MCF 10A (cell line): ENCODE data around the gene PROCR. TPM values are rescaled to one million over a fixed set of nuclear protein-coding genes. Genes with fewer than 3 reads are reported as not detected.

Source experiments
- Bru-seq: library from RNA; stranded (reverse); fragments of 400-500 nt; gene quantifications from one replicate; lab custom pipeline; 2021; lab: Mats Ljungman, UMichigan
- BruChase-seq, 2 experiments: library from RNA; stranded (reverse); fragments of 400-500 nt; gene quantifications; one replicate each; lab custom pipeline; 2021; lab: Mats Ljungman, UMichigan
- BruUV-seq: library from RNA; stranded (reverse); fragments of 400-500 nt; replicated peaks from 2 replicates; lab custom pipeline; 2021; lab: Mats Ljungman, UMichigan
- CTCF ChIA-PET: fragments of 300-600 bp; sonication (Branson Sonifier 250); formaldehyde crosslinking; extraction: SDS; loops from one replicate; lab custom pipeline; 2021; ENCODE audit warnings: antibody characterized with exemption, inconsistent platforms; lab: Yijun Ruan, JAX
- POLR2A ChIA-PET: fragments of 300-600, 350-650 bp; sonication (Branson Sonifier 250); formaldehyde crosslinking; extraction: SDS; loops from one replicate; lab custom pipeline; 2020; ENCODE audit warnings: antibody characterized with exemption, inconsistent platforms; lab: Yijun Ruan, JAX
- DNase-seq: peaks from one replicate; pipeline ENCODE4 v3.0.0-alpha.2; 2018; ENCODE audit not compliant: unreplicated experiment
- H3K27ac Mint-ChIP-seq: one replicate; pipeline ENCODE4 v1.8.0; 2022; ENCODE audit warnings: mild to moderate bottlenecking, low read depth, mixed read lengths; ENCODE audit not compliant: unreplicated experiment
- H3K27me3 Mint-ChIP-seq: one replicate; pipeline ENCODE4 v1.8.0; 2022; ENCODE audit warnings: mixed read lengths; ENCODE audit not compliant: insufficient read depth, unreplicated experiment
- H3K36me3 Mint-ChIP-seq: one replicate; pipeline ENCODE4 v1.8.0; 2022; ENCODE audit warnings: mild to moderate bottlenecking, moderate library complexity, mixed read lengths; ENCODE audit not compliant: insufficient read depth, unreplicated experiment
- H3K4me1 Mint-ChIP-seq: one replicate; pipeline ENCODE4 v1.8.0; 2022; ENCODE audit warnings: mixed read lengths; ENCODE audit not compliant: insufficient read depth, unreplicated experiment
- H3K4me3 Mint-ChIP-seq: one replicate; pipeline ENCODE4 v1.8.0; 2022; ENCODE audit warnings: mild to moderate bottlenecking, moderate library complexity, mixed read lengths; ENCODE audit not compliant: unreplicated experiment
- H3K9me3 Mint-ChIP-seq: one replicate; pipeline ENCODE4 v1.8.0; 2022; ENCODE audit warnings: mixed read lengths; ENCODE audit not compliant: unreplicated experiment
- intact Hi-C: fragments of 100-400 bp; cut with micrococcal nuclease; formaldehyde crosslinking; loops from 2 replicates; pipeline ENCODE4 v1.14.1; 2022
- long read RNA-seq: library from polyadenylated mRNA; stranded (forward); transcript quantifications from one replicate; pipeline ENCODE4 v2.0.0, GENCODE V29; 2022
- total RNA-seq: library from RNA; stranded (reverse); gene quantifications from 2 replicates; pipeline ENCODE4 v1.2.3, GENCODE V29; 2022
- TF ChIP-seq, protein P1 (sequence below): fragments of 200-600 bp; IDR thresholded peaks from one replicate; pipeline ENCODE4 v1.8.0; 2022; ENCODE audit warnings: antibody characterized with exemption, mild to moderate bottlenecking; ENCODE audit not compliant: unreplicated experiment

Gene PROCR
- 27.4 and 34.6 TPM in 2 replicates for total RNA-seq
- percentile 48 among the genes with signal in this experiment for Bru-seq, nascent RNA
- percentile 61 among the genes with signal in this experiment for BruChase-seq, experiment 1, labeled RNA remaining after a 6-hour chase
- percentile 42 among the genes with signal in this experiment for BruChase-seq, experiment 2, labeled RNA remaining after a 2-hour chase
- long read RNA-seq, transcript PROCR-201 (4 exons, 1,348 nt), result major isoform, 44 of 48 reads
- long read RNA-seq, partial matches to known transcripts, result 2 of 48 reads
- long read RNA-seq, other reads (novel, unspliced or antisense), result 2 of 48 reads

DNA sequence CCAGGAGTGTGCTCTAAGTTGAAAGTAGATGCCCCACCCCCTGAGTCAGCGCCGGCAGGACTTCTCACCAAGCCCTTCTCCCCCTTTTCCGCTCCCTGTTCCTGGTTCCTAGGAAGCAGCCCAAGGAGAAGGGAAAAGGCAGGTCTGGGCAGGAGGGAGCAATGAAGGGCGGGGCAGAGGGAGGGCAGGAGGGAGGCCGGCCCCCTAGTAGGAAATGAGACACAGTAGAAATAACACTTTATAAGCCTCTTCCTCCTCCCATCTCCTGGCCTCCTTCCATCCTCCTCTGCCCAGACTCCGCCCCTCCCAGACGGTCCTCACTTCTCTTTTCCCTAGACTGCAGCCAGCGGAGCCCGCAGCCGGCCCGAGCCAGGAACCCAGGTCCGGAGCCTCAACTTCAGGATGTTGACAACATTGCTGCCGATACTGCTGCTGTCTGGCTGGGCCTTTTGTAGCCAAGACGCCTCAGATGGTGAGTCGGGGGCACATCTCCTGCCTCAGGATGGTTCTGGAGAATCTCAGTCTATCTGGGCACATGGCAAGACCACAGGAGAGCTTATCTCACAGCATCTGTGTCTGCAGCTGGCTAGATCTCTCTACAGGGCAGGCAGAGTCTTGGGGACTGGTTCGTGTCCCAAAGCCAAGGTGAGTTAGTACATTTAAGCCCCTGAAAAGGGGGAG, at the start of gene PROCR:
Gene PROCR (plus strand): TSS at position 320 of the 681 bp plus-strand sequence. CDS start 83 bp downstream, at position 403.
- CTCF ChIA-PET, result interaction anchor here (0.6 to 0.7 kb wide), 2 partner anchors 227 to 355 kb away, joined by 3 read pairs; no protein-coding TSS in a partner anchor
- no TSS peak for BruUV-seq
- peak within 1 kb of the TSS; percentile 82 for H3K4me3 Mint-ChIP-seq

DNA sequence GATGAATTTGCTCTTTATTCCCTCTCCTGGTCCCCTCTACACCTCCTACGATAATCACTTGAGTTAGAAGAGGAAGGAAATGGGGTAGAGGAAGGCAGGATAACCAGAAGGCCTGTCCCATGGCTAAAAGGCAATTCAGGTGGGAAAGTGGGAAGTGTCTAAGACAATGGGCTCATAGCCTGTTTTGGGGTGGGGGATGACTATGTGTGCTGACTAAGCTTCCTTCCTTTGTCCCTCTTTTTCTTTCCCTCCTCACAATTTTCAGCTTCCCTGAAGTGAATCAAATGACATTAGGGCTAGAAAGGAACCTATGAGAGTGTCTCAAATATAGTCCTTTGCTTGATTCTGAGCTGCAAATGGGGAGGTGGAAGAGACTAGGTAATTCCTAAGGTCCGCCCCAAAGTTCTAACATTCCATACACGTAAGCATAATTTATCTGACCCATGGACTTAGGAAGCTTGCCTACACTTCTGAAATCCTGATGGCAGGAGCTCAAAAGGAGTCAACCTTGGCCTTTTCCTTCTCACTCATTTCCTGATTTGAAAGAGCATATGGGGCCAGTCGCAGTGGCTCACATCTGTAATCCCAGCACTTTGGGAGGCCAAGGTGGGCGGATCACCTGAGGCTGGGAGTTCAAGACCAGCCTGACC, 49.0 kb upstream of the PROCR start:
- TF ChIP-seq, protein P1, sequence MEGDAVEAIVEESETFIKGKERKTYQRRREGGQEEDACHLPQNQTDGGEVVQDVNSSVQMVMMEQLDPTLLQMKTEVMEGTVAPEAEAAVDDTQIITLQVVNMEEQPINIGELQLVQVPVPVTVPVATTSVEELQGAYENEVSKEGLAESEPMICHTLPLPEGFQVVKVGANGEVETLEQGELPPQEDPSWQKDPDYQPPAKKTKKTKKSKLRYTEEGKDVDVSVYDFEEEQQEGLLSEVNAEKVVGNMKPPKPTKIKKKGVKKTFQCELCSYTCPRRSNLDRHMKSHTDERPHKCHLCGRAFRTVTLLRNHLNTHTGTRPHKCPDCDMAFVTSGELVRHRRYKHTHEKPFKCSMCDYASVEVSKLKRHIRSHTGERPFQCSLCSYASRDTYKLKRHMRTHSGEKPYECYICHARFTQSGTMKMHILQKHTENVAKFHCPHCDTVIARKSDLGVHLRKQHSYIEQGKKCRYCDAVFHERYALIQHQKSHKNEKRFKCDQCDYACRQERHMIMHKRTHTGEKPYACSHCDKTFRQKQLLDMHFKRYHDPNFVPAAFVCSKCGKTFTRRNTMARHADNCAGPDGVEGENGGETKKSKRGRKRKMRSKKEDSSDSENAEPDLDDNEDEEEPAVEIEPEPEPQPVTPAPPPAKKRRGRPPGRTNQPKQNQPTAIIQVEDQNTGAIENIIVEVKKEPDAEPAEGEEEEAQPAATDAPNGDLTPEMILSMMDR, result no peak
- H3K4me1 Mint-ChIP-seq, result no peaks in the 10 kb centered on the region
- ChIA-PET POLR2A (interaction anchor here (0.9 kb wide), 1 partner anchor 25 kb away, joined by 5 read pairs; no protein-coding TSS in a partner anchor), CTCF (interaction anchor here (0.6 to 1.2 kb wide), 4 partner anchors 13 to 247 kb away, joined by 3 to 11 read pairs (median 3); no protein-coding TSS in a partner anchor)
- H3K27ac Mint-ChIP-seq, result no peak overlapping the region
- intact Hi-C loops, result no loop called here
- peaks cover 81% of the 10 kb centered on the region for H3K36me3 Mint-ChIP-seq
- no TSS peak for BruUV-seq
- H3K27me3 Mint-ChIP-seq, result no peaks in the 10 kb centered on the region
- DNase-seq, result no peak
- no peak overlapping the region for H3K4me3 Mint-ChIP-seq
- no peaks in the 10 kb centered on the region for H3K9me3 Mint-ChIP-seq

More for the DNA sequence above, at the start of gene PROCR:
- Mint-ChIP-seq H3K27me3 (no peaks in the 10 kb centered on the region), H3K27ac (peak within 1 kb of the TSS; percentile 77), H3K9me3 (no peaks in the 10 kb centered on the region), H3K36me3 (no peaks in the 10 kb centered on the region), H3K4me1 (peaks cover 26% of the 10 kb centered on the region)
- intact Hi-C loops, result loop anchor here (1.0 kb wide), 1 partner anchor 25 kb away; the partner anchor contains the start of gene EDEM2
- DNase-seq, result peak; percentile 99
- TF ChIP-seq, protein P1, result no peak
- POLR2A ChIA-PET, result interaction anchor here (0.6 to 5.1 kb wide), 5 partner anchors 11 to 274 kb away, joined by 3 to 41 read pairs (median 4); partner anchors contain the start of gene EDEM2

DNA sequence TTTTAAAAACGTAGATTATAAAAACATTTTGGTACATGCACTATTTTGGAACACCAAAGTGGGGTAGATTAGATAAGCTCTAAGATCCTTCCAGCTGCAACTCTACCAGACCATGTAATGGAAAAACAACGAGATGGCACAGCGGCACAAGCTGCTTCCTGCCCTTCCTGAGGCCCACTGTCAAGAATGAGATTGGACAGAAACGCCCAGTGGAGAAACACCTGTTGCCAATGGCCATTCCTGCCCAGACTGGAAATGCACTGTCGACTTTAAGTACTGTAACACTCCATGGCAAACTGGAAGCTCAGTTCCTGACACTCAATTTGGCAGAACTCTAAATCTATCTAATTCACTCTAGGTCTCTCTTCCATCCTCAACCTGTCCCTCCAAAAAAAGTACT, 46.1 kb upstream of the PROCR start:
- ChIA-PET POLR2A (interaction anchor here (1.0 kb wide), 1 partner anchor 21 kb away, joined by 3 read pairs; the partner anchor contains the start of gene EDEM2), CTCF (interaction anchor here (0.6 to 1.8 kb wide), 5 partner anchors 29 to 445 kb away, joined by 3 to 5 read pairs (median 3); no protein-coding TSS in a partner anchor)
- no TSS peak for BruUV-seq
- TF ChIP-seq, protein P1, result no peak
- intact Hi-C loops, result no loop called here
- Mint-ChIP-seq H3K4me3 (no peak overlapping the region), H3K27ac (no peak overlapping the region), H3K9me3 (no peaks in the 10 kb centered on the region), H3K36me3 (peaks cover 64% of the 10 kb centered on the region), H3K27me3 (no peaks in the 10 kb centered on the region), H3K4me1 (no peaks in the 10 kb centered on the region)
- no peak for DNase-seq
